Peyer's patch (tissue), 4 donors: ENCODE results near the gene CCNJL. TPM values are rescaled to one million over a fixed set of nuclear protein-coding genes. Genes with fewer than 3 reads are reported as not detected.

ENCODE experiments used
- DNase-seq, 3 donors: peaks; one replicate each; pipeline ENCODE4 v3.0.0-alpha.2; 2017 to 2019
- H3K27ac ChIP-seq, 4 donors: fragments of 200-600 bp; sonication (generic); one replicate each; pipeline ENCODE4 v1.5.1; 2016 to 2019
- H3K27me3 ChIP-seq, 2 donors: fragments of 200-600 bp; sonication (generic); one replicate each; pipeline ENCODE4 v1.5.1; 2019
- H3K36me3 ChIP-seq, 3 donors: fragments of 200-600 bp; sonication (generic); one replicate each; pipeline ENCODE4 v1.5.1; 2016 to 2019
- H3K4me1 ChIP-seq, 4 donors: fragments of 200-600 bp; sonication (generic); one replicate each; pipeline ENCODE4 v1.5.1; 2016 to 2019
- H3K4me3 ChIP-seq, 4 donors: fragments of 200-600 bp; sonication (generic); 1 replicate in 3 of 4; 2 replicates in 1 of 4; pipeline ENCODE4 v1.5.1; 2016 to 2019; ENCODE audit warnings: mild to moderate bottlenecking in 1 of 4
- H3K9me3 ChIP-seq, 4 donors: fragments of 200-600 bp; sonication (generic); one replicate each; pipeline ENCODE4 v1.5.1; 2016 to 2019; ENCODE audit warnings: mild to moderate bottlenecking in 1 of 4
- CTCF ChIP-seq, 6 experiments: fragments of 450-650 bp in 4 of 6; fragments of 200-600 bp in 2 of 6; sonication (generic) in 1 of 6; IDR thresholded peaks; one replicate each; pipeline ENCODE4 v1.5.1; 2017 to 2019; ENCODE audit warnings: antibody characterized with exemption in 6 of 6, mild to moderate bottlenecking in 3 of 6, moderate library complexity in 1 of 6
- POLR2A ChIP-seq, 2 donors: fragments of 450-650 bp; IDR thresholded peaks; one replicate each; pipeline ENCODE4 v1.5.1; 2017; ENCODE audit warnings: antibody characterized with exemption in 2 of 2, mild to moderate bottlenecking in 2 of 2, moderate library complexity in 2 of 2
- total RNA-seq, 4 donors: library from RNA; depleted of rRNA; stranded (reverse); fragments of >200 nt; gene quantifications; one replicate each; pipeline ENCODE4 v1.1.0, GENCODE V29; 2016

Gene CCNJL
- total RNA-seq, 4 donors from 2014 or later: 6.9 to 15.1 (median 12.6) TPM

GRCh38 chr5:160330212-160330611, 17.8 kb upstream of the CCNJL start:
- Histone ChIP-seq H3K36me3 (no peaks in the 10 kb centered on the region), H3K4me1 (peaks cover 0 to 10% (median 0%) of the 10 kb centered on the region in 4 donors), H3K27ac (no peak overlapping the region), H3K9me3 (no peaks in the 10 kb centered on the region), H3K4me3 (no peak overlapping the region), H3K27me3 (no peaks in the 10 kb centered on the region)
- no peak for TF ChIP-seq CTCF (IDR thresholded peaks at IDR 0.05)
- no peak for TF ChIP-seq POLR2A (IDR thresholded peaks at IDR 0.05)
- no peak for DNase-seq

- Histone ChIP-seq H3K4me3 (no peak overlapping the region), H3K9me3 (no peaks in the 10 kb centered on the region), H3K36me3 (no peaks in the 10 kb centered on the region), H3K27ac (no peak overlapping the region), H3K27me3 (no peaks in the 10 kb centered on the region), H3K4me1 (peaks cover 0 to 10% (median 0%) of the 10 kb centered on the region in 4 donors)
- DNase-seq: no peak
- TF ChIP-seq CTCF (IDR thresholded peaks at IDR 0.05) (no peak), POLR2A (IDR thresholded peaks at IDR 0.05) (no peak)
Measured at GRCh38 chr5:160327818-160328217, 15.5 kb upstream of the CCNJL start.

GRCh38 chr5:160326981-160327380, 14.6 kb upstream of the CCNJL start:
- no peaks in the 10 kb centered on the region for H3K27me3 ChIP-seq
- TF ChIP-seq POLR2A (IDR thresholded peaks at IDR 0.05): no peak
- no peak for TF ChIP-seq CTCF (IDR thresholded peaks at IDR 0.05)
- peaks cover 0 to 10% (median 0%) of the 10 kb centered on the region in 4 donors for H3K4me1 ChIP-seq
- peak overlapping the region in 1 of 4 donors; percentile 22 for H3K27ac ChIP-seq
- H3K9me3 ChIP-seq: no peaks in the 10 kb centered on the region
- no peaks in the 10 kb centered on the region for H3K36me3 ChIP-seq
- no peak for DNase-seq
- no peak overlapping the region for H3K4me3 ChIP-seq

GRCh38 chr5:160325716-160326115, 13.4 kb upstream of the CCNJL start:
- no peak overlapping the region for H3K4me3 ChIP-seq
- no peak overlapping the region for H3K27ac ChIP-seq
- TF ChIP-seq CTCF (IDR thresholded peaks at IDR 0.05) (no peak), POLR2A (IDR thresholded peaks at IDR 0.05) (no peak)
- peaks cover 0 to 10% (median 0%) of the 10 kb centered on the region in 4 donors for H3K4me1 ChIP-seq
- DNase-seq: no peak
- H3K9me3 ChIP-seq: no peaks in the 10 kb centered on the region
- H3K36me3 ChIP-seq: no peaks in the 10 kb centered on the region
- no peaks in the 10 kb centered on the region for H3K27me3 ChIP-seq

- H3K4me3 ChIP-seq: no peak overlapping the region
Measured at GRCh38 chr5:160324886-160325285, 12.5 kb upstream of the CCNJL start.

More at GRCh38 chr5:160324886-160325285, 12.5 kb upstream of the CCNJL start:
- DNase-seq: no peak
- Histone ChIP-seq H3K36me3 (no peaks in the 10 kb centered on the region), H3K9me3 (no peaks in the 10 kb centered on the region), H3K27me3 (no peaks in the 10 kb centered on the region), H3K4me1 (peaks cover 0 to 10% (median 0%) of the 10 kb centered on the region in 4 donors), H3K27ac (no peak overlapping the region)
- no peak for TF ChIP-seq CTCF (IDR thresholded peaks at IDR 0.05)
- no peak for TF ChIP-seq POLR2A (IDR thresholded peaks at IDR 0.05)
